Coronary artery (tissue), 2 donors: ENCODE data around the gene CCNL2.

Source experiments
- DNase-seq: peaks from one replicate; pipeline ENCODE4 v3.0.0-alpha.2; 2017; ENCODE audit warnings: low spot score
- H3K27ac ChIP-seq, 2 donors: fragments of 200-600 bp; sonication (generic); one replicate each; pipeline ENCODE4 v1.5.1; 2016 to 2019
- H3K4me3 ChIP-seq: fragments of 200-600 bp; sonication (generic); 2 replicates; pipeline ENCODE4 v1.5.1; 2016; ENCODE audit warnings: mild to moderate bottlenecking, moderate library complexity
- TF ChIP-seq, protein P1 (sequence below): fragments of 200-600 bp; sonication (generic); IDR thresholded peaks from one replicate; pipeline ENCODE4 v1.5.1; 2019; ENCODE audit warnings: antibody characterized with exemption

Gene CCNL2

DNA sequence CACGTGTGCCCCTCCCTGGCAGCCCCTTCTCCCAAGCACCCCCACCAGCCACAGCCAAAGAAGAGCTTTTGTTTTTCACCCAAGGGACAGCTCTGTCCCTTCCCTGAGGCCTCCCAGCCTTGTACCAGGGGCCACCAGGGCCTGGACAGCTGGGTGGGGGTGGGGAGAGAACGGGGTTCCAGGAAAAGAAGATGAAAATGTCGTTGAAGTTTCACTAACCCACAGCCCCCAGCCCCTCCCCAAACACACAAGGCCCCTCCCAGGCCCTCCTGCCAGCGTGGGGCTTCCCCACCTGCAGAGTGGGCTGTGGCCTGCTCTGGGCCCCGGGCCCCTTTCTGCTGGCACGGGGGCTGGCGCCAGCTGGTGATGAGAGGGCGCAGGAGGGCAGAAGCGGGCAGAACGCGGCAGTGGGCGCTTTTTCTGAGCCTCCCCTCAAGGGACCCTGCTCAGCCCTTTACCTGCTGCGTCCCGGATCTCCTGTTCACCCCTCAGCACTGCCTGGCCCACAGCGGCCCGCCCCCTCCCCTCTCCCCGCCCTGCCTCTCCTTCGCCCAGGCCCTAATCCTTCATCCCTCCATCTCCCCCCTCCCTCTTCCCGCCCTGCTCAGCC, 27.5 kb upstream of the CCNL2 start:
- TF ChIP-seq, protein P1, sequence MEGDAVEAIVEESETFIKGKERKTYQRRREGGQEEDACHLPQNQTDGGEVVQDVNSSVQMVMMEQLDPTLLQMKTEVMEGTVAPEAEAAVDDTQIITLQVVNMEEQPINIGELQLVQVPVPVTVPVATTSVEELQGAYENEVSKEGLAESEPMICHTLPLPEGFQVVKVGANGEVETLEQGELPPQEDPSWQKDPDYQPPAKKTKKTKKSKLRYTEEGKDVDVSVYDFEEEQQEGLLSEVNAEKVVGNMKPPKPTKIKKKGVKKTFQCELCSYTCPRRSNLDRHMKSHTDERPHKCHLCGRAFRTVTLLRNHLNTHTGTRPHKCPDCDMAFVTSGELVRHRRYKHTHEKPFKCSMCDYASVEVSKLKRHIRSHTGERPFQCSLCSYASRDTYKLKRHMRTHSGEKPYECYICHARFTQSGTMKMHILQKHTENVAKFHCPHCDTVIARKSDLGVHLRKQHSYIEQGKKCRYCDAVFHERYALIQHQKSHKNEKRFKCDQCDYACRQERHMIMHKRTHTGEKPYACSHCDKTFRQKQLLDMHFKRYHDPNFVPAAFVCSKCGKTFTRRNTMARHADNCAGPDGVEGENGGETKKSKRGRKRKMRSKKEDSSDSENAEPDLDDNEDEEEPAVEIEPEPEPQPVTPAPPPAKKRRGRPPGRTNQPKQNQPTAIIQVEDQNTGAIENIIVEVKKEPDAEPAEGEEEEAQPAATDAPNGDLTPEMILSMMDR = no peak
- no peak for DNase-seq
- no peak overlapping the region for H3K4me3 ChIP-seq
- H3K27ac ChIP-seq = no peak overlapping the region

DNA sequence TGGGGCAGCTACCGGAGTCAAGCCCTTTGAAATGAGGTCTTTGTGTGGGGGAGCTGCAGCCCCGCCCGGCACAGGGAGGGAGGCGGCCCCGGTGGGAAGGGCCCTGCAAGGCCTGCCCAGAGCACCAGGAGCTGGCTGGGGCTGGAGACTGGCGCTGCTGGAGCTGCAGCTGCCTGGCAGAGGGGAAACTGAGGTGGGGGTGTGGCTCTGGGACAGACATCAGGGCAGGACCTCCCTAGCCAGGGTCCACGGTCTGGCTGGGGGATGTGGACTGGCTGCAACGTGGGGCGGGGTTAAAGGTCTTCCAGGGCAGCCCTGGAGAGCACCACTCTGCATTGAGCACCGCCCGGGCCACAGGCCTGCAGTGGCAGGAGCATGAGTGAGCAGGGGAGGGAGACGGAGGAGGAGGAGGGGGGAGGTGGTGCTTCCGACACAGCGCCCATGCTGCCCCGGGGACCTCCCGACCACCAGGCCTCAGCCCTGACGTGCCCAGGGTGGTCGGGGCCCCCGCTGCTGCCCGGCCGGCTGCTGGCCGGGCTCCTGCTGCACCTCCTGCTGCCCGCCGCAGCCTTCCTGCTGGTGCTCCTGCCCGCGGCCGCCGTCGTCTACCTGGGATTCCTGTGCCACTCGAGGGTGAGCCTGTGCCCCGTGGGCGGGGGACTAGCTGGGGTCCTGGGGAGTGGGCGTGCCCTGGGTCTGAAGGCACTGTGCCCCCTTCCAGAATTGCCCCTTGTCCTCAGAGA, 26.8 kb upstream of the CCNL2 start:
- TF ChIP-seq, protein P1 = no peak
- no peak for DNase-seq
- H3K27ac ChIP-seq = no peak overlapping the region
- H3K4me3 ChIP-seq = no peak overlapping the region

DNA sequence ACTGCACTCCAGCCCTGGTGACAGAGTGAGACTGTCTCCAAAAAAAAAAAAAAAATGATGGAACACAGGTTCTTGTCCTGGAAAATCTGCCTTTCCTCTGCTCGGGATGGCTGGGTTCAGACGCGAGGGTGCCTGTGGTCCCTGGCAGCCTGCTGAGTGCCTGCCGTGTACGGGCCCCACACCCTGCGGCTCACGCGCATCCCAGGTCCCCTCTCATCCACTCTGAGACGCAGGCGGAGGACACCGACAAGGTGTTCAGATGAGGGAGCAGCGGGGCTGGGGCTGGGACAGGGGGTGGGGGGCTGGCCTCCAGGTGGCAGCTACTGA, 26.3 kb upstream of the CCNL2 start:
- TF ChIP-seq, protein P1 = no peak
- DNase-seq = no peak
- no peak overlapping the region for H3K27ac ChIP-seq
- H3K4me3 ChIP-seq = no peak overlapping the region

DNA sequence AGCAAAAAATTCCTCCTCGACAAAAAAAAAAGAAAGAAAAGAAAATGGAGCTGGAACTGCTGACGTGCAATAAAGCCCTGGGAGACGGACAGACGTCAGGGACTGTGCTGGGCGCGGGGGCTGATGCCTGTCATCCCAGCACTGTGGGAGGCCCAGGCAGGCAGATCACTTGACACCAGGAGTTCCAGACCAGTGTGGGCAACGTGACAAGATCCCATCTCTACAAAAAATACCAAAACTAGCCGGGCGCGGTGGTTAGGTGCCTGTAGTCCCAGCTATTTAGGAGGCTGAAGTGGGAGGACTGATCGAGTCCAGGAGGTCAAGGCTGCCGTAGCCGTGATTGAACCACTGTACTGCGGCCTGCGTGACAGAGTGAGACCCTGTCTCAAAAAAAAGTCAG, 25.6 kb upstream of the CCNL2 start:
- TF ChIP-seq, protein P1 = no peak
- Histone ChIP-seq H3K4me3 (no peak overlapping the region), H3K27ac (no peak overlapping the region)
- no peak for DNase-seq

DNA sequence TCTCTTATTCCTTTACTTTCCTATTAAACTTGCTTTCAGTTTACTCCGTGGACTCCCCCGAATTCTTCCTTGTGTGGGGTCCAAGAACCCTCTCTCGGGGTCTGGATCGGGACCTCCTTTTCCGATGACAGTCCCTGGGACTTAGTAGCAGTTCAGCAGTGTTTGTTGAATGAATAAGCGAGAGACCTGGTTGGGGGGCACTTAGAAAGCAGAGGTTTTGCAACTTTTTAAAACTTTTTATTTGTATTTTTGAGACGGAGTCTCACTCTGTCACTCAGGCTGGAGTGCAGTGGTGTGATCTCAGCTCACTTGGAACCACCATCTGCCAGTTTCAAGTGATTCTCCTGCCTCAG, 24.1 kb upstream of the CCNL2 start:
- H3K27ac ChIP-seq = no peak overlapping the region
- H3K4me3 ChIP-seq = no peak overlapping the region
- DNase-seq = no peak
- TF ChIP-seq, protein P1 = no peak

DNA sequence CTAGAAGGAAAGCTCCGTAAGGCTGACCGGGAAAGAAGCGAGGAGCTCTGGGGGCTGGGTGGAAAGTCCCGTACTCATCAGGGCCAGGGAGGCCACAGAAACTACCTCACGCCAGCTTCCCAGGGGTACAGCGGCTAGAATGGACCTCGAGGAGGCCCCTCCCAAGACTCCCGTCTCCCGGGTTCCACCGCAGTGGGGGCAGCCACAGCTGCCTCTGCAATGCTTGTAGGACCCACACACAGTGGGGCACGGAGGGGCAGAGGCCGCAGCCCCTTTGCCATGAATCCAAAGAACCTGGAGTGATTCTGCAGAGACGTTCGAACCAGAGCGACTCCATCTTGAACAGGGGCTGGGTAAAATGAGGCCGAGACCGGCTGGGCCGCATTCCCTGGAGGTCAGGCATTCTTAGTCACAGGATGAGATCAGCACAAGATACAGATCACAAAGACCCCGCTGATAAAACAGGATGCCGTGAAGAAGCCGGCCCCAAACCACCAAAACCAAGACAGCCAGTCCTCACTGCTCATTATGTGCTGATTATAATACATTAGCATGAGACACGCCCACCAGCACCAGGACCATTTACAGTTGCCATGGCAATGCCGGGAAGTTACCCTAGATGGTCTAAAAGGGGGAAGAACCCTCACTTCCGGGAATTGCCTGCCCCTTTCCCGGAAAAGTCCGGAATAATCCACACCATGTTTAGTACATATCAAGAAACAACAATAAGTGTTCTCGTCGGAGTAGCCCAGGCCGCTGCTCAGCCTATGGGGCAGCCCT, 23.5 kb upstream of the CCNL2 start:
- DNase-seq = no peak
- Histone ChIP-seq H3K27ac (no peak overlapping the region), H3K4me3 (no peak overlapping the region)
- TF ChIP-seq, protein P1 = no peak
